Measurements from ENCODE around the gene PPIA. TPM values are rescaled to one million over a fixed set of nuclear protein-coding genes. Genes with fewer than 3 reads are reported as not detected.
A peak's percentile ranks its signal among the peaks of the same experiment; 100 is the strongest.

PPIA gene
- total RNA-seq, 1 donor from 2014 or later = 2,244 TPM

GRCh38 chr7:44846816-44847508, 50.5 kb downstream of the PPIA start:
- Mint-ChIP-seq H3K27ac (ENCODE audit: unreplicated experiment) (peak overlapping the region; percentile 100), H3K9me3 (no peaks in the 10 kb centered on the region), H3K36me3 (ENCODE audit: low read depth) (peaks cover 4% of the 10 kb centered on the region), H3K4me1 (peaks cover 42% of the 10 kb centered on the region), H3K27me3 (ENCODE audit: low read depth) (peaks cover 2% of the 10 kb centered on the region), H3K4me3 (peak overlapping the region; percentile 98)
- DNase-seq (ENCODE audit: low read depth, low spot score) = no peak
- TF ChIP-seq, protein P1, sequence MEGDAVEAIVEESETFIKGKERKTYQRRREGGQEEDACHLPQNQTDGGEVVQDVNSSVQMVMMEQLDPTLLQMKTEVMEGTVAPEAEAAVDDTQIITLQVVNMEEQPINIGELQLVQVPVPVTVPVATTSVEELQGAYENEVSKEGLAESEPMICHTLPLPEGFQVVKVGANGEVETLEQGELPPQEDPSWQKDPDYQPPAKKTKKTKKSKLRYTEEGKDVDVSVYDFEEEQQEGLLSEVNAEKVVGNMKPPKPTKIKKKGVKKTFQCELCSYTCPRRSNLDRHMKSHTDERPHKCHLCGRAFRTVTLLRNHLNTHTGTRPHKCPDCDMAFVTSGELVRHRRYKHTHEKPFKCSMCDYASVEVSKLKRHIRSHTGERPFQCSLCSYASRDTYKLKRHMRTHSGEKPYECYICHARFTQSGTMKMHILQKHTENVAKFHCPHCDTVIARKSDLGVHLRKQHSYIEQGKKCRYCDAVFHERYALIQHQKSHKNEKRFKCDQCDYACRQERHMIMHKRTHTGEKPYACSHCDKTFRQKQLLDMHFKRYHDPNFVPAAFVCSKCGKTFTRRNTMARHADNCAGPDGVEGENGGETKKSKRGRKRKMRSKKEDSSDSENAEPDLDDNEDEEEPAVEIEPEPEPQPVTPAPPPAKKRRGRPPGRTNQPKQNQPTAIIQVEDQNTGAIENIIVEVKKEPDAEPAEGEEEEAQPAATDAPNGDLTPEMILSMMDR (conservative IDR thresholded peaks at IDR 0.05) = no peak

GRCh38 chr7:44847509-44847919, 51.0 kb downstream of the PPIA start:
- peaks cover 40% of the 10 kb centered on the region for H3K4me1 Mint-ChIP-seq
- peaks cover 2% of the 10 kb centered on the region for H3K27me3 Mint-ChIP-seq (ENCODE audit: low read depth)
- TF ChIP-seq, protein P1 (conservative IDR thresholded peaks at IDR 0.05) = peak; percentile 95
- no peaks in the 10 kb centered on the region for H3K9me3 Mint-ChIP-seq
- peaks cover 1% of the 10 kb centered on the region for H3K36me3 Mint-ChIP-seq (ENCODE audit: low read depth)
- peak overlapping the region; percentile 100 for H3K27ac Mint-ChIP-seq (ENCODE audit: unreplicated experiment)
- H3K4me3 Mint-ChIP-seq = peak overlapping the region; percentile 98
- peak; percentile 80 for DNase-seq (ENCODE audit: low read depth, low spot score)

- Mint-ChIP-seq H3K4me3 (peak within 1 kb of the TSS; percentile 98), H3K27me3 (ENCODE audit: low read depth) (peaks cover 2% of the 10 kb centered on the region), H3K27ac (ENCODE audit: unreplicated experiment) (peak within 1 kb of the TSS; percentile 100), H3K4me1 (peaks cover 39% of the 10 kb centered on the region), H3K9me3 (no peaks in the 10 kb centered on the region), H3K36me3 (ENCODE audit: low read depth) (no peaks in the 10 kb centered on the region)
- DNase-seq (ENCODE audit: low read depth, low spot score) = peak; percentile 99
- TF ChIP-seq, protein P1 (conservative IDR thresholded peaks at IDR 0.05) = no peak
Measured at GRCh38 chr7:44847920-44848634, 51.6 kb downstream of the PPIA start, which contains the start of gene H2AZ2. Gene H2AZ2, minus strand, starts transcription at chr7:44848087. Its CDS starts 116 bp downstream, at chr7:44847971.

DNA sequence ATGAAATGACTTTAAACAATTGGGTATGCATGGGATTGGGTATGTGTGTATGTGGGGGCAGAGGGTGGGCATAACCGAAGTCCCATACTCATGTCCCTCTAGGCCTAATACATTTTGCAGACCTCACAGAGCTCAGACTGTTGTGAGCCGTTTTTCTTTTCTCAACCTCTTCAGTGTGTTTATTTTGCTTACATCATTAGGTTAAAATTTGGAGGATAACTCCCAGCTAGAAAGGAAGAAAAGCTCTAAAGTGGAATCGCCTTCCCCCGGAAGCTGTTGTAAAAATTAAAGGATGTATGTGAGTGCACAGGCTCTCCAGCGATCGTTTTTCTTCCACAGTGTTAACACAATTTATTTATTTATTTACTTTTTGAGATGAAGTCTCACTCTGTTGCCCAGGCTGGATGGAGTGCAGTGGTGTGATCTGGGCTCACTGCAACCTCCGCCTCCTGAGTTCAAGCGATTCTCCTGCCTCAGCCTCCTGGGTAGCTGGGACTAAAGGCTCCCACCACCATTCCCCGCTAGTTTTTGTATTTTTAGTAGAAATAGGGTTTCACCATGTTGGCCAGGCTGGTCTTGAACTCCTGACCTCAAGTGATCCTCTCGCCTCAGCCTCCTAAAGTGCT, 52.9 kb downstream of the PPIA start:
- Mint-ChIP-seq H3K4me1 (peaks cover 39% of the 10 kb centered on the region), H3K27ac (ENCODE audit: unreplicated experiment) (peak overlapping the region; percentile 94), H3K36me3 (ENCODE audit: low read depth) (no peaks in the 10 kb centered on the region), H3K27me3 (ENCODE audit: low read depth) (peaks cover 2% of the 10 kb centered on the region), H3K9me3 (no peaks in the 10 kb centered on the region), H3K4me3 (peak overlapping the region; percentile 93)
- TF ChIP-seq, protein P1 (conservative IDR thresholded peaks at IDR 0.05) = no peak
- DNase-seq (ENCODE audit: low read depth, low spot score) = no peak

DNA sequence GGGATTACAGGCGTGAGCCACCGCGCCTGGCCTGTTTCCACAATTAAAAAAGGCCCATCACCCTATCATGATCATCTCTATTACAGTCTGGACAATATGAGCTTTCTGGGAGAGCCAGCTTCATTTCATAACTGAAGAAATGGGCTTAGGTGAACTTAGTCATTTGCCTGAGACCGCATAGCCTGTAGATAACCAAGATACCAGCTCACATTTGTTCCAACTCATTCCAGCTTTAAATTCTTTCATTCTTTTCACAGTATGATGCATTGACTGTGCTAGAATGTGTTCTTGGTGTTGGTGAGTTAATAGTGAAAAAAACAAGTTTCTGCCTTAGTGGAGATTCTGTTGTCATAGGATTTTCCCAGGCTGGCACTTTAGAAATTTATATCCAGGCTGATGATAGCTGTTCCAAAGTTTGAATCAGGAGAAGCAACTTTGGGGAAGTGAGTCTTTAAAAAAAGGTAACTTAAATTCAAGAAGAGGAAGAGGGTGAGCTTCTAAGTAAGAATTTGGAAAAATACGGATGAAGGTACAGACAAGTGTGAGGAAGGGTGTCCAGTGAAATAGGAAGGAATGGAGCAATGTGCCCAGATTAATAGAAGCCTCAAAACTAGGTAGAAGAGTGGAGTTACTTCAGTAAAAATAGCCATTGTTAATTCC, 53.5 kb downstream of the PPIA start:
- peaks cover 2% of the 10 kb centered on the region for H3K27me3 Mint-ChIP-seq (ENCODE audit: low read depth)
- H3K9me3 Mint-ChIP-seq = no peaks in the 10 kb centered on the region
- H3K4me1 Mint-ChIP-seq = peaks cover 36% of the 10 kb centered on the region
- H3K36me3 Mint-ChIP-seq (ENCODE audit: low read depth) = no peaks in the 10 kb centered on the region
- DNase-seq (ENCODE audit: low read depth, low spot score) = no peak
- H3K27ac Mint-ChIP-seq (ENCODE audit: unreplicated experiment) = no peak overlapping the region
- peak overlapping the region; percentile 93 for H3K4me3 Mint-ChIP-seq
- TF ChIP-seq, protein P1 (conservative IDR thresholded peaks at IDR 0.05) = no peak
